GM15510 (cell line): Measurements from ENCODE around the gene PFDN6.
A peak's percentile ranks its signal among the peaks of the same experiment; 100 is the strongest.

Source experiments
- POLR2A ChIP-seq: IDR thresholded peaks from 3 replicates; pipeline ENCODE4 v1.6.1; 2011; ENCODE audit warnings: borderline replicate concordance; ENCODE audit not compliant: insufficient read length; ENCODE audit errors: extremely low read depth

PFDN6 gene

DNA sequence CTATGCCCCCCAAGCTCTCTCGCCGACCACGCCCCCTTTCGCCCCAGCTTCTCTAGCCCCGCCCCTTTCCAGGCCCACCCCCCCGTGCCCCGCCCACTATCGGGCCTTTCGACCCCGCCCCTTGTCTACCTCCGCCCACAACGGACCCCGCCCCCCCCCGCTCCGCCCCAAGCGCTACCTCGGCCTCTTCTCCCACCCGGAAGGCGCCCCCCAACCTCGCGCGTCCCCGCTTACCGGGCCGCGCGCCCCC, 27.9 kb downstream of the PFDN6 start:
- TF ChIP-seq POLR2A, result no peak

GRCh38 chr6:33317669-33318425, 28.4 kb downstream of the PFDN6 start, which contains the start of gene ZBTB22:
ZBTB22 (minus strand) TSS chr6:33317744; CDS start chr6:33316916, 828 bp downstream.
- peak; percentile 32 for TF ChIP-seq POLR2A

DNA sequence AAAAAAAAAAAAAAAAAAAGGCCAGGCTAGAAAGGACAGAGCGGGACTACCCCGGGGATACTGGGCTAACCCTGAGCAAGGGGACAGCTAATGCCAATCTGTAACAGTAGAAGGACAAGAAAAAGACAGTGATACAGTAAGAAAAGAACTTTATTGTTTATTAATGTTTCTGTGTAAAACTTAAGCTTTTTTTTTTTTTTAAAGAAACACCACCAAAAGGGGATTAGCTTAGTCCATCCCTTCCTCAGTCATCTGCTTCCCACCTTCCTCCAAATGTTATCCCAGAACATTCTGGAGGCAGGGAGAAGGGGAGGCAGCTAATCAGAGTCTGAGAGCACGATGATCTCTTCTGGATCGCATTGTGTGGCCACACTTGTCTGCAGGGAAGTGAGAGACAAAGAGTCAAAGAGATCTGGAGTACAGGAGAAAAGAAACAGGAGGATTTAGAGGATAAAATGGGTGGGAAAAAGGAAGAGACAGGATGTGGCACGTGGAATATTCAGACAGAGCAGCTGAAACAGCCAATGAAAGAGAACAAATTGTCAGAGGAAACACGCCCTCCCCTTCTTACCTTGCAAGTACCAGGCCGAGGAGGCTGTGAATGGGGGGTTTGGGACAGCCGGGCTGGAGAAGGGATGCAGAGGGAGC, 29.1 kb downstream of the PFDN6 start:
- TF ChIP-seq POLR2A, result no peak

DNA sequence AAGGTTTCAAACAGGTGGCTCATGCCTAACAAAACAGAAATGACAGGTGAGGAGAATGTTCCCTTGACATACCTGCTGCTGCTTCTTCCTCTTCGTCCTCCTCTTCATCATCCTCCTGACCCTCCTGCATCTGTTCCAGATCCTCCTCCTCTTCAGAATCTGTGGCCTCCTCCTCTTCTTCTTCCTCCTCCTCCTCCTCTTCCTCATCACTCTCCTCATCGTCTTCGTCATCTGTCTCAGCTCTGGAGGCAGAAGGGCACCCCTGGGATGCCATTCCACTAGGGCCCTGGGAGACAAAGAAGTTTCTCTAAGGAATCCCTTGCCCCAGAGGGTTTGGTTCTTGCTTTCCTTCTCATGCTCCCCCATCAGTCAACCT, 30.5 kb downstream of the PFDN6 start:
- TF ChIP-seq POLR2A, result no peak

DNA sequence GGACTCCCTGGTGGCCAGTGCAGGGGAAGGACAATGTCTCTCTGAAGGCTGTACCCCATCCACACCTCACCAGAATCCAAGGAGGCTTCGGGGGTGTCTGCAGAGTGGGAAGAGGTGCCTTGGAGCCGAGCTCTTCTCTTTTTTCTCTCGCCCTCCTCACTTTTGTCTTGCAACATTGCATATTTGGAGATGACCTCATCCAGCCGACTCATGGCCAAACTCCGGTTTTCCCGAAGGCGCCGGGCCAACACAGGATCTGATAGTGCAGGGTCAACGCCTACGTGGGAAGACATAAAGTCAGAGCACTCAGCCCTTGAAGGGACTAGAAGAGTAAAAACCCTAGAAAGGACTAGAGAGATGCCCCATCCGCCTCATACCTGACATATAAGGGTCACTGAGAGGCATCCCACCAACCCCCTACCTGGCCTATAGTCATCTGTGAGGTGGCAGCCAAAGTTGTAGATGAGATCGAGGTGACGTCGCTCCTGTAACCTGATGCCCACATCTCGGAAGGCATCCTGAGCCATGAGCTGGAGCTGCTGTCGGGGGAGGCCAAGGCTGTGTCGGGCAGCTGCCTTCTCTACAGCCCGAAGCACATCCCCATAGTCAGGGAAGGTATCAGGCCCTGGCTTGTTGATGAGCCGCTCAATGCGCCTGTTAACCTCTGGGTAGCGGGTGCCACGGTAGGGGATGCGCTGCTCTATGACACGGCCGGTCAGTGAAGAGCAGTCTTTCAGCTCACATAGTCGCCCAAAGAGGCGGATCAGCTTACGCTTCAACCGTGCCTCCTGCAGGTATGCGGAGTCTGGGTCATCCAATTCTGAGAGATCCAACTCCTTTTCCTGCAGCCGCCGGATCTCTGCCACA, 31.1 kb downstream of the PFDN6 start:
- TF ChIP-seq POLR2A, result no peak

GRCh38 chr6:33321227-33321626, 31.8 kb downstream of the PFDN6 start:
- TF ChIP-seq POLR2A, result no peak

- TF ChIP-seq POLR2A, result no peak
Observed at GRCh38 chr6:33323623-33323948, 34.2 kb downstream of the PFDN6 start.

DNA sequence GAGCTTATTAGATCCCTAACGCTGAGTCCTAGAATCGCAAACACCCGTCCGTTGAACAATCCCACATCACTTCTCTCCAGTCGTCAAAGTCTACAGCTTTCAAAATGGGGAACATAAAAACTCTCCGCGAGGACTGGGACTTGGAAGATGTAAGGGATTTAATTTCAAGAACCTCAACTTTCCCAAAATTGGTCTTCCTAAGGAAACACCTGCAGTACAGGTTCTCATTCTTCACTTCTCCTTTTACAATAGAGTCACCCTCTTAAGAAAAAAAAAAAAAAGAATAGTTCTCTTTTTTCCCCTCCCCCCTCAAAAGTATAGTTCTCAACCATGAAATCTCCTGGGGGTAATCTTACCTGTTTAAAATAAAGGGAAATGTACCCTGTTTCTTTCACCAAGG, 34.7 kb downstream of the PFDN6 start:
- no peak for TF ChIP-seq POLR2A

- no peak for TF ChIP-seq POLR2A
Observed at GRCh38 chr6:33329058-33329457, 39.7 kb downstream of the PFDN6 start.

DNA sequence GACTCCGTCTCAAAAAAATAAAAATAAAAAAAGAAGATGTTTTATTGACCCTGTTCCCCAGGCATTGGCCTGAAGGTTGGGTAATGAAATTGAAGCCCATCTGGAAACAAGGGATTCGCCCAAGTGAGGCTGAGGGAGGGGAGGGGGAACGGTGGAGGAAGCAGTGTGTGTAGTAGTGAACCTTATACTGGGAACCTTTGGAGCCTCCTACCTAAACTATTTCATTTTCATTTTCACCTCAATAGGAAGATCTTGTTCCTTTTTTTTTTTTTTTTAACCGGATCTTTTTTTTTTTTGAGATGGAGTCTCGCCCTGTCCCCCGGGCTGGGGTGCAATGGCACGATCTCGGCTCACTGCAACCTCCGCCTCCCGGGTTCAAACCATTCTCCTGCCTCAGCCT, 41.3 kb downstream of the PFDN6 start:
- no peak for TF ChIP-seq POLR2A

- no peak for TF ChIP-seq POLR2A
Observed at GRCh38 chr6:33333666-33334065, 44.3 kb downstream of the PFDN6 start.

DNA sequence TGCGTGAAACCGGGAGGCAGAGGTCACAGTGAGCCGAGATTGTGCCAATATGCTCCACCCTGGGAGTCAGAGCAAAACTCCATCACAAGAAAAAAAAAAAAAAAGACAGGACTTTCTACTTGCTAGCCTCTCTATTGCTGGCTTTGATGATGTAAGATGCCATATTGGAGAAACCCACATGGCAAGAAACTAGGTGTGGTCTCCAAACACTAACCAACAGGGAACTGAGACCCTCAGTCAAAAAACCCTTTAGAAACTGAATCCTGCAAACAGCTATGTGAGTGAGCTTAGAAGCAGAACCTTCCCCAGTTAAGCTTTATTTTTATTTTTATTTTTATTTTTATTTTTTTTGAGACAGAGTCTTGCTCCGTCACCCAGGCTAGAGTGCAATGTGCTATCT, 46.5 kb downstream of the PFDN6 start:
- TF ChIP-seq POLR2A, result no peak

DNA sequence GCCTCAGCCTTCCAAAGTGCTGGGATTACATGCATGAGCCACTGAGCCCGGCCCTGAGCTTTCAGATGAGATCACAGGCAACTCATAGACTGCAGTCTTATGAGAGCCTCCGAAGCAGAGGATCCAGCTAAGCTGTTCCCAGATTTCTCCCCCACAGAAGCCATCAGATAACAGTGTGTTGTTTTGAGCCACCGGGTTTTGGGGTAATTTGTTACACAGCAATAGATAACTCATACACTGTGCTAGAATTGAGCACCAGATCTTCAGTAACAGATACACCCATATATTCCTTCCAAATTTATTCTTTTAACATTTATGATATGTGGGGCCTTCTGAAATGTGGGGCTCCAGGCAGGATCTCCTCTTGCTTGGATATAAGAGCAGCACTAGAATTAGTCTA, 47.1 kb downstream of the PFDN6 start:
- TF ChIP-seq POLR2A, result no peak

GRCh38 chr6:33339193-33339592, 49.8 kb downstream of the PFDN6 start:
- TF ChIP-seq POLR2A, result no peak
